Breast epithelium (tissue), 4 donors: ENCODE results near the gene CPNE4. TPM values are rescaled to one million over a fixed set of nuclear protein-coding genes. Genes with fewer than 3 reads are reported as not detected.

Source experiments
- DNase-seq, 2 donors: peaks; one replicate each; pipeline ENCODE4 v3.0.0-alpha.2; 2019; ENCODE audit warnings: low spot score in 2 of 2
- H3K27ac ChIP-seq, 2 donors: fragments of 200-600 bp; sonication (generic) in 1 of 2; one replicate each; pipeline ENCODE4 v1.5.1; 2016 to 2019; ENCODE audit warnings: mild to moderate bottlenecking in 1 of 2
- H3K27me3 ChIP-seq, 2 donors: fragments of 200-600 bp; sonication (generic) in 1 of 2; one replicate each; pipeline versions ENCODE4 v1.5.1 to v1.6.0; 2017 to 2019; ENCODE audit warnings: control low read depth in 1 of 2, mild to moderate bottlenecking in 1 of 2
- H3K36me3 ChIP-seq: fragments of 200-600 bp; one replicate; pipeline ENCODE4 v1.5.1; 2019
- H3K4me1 ChIP-seq, 2 donors: fragments of 200-600 bp; sonication (generic); one replicate each; pipeline ENCODE4 v1.5.1; 2016 to 2019; ENCODE audit warnings: control low read depth in 1 of 2
- H3K4me3 ChIP-seq, 3 donors: fragments of 200-600 bp; sonication (generic); 1 replicate in 2 of 3; 2 replicates in 1 of 3; pipeline ENCODE4 v1.5.1; 2016 to 2019; ENCODE audit warnings: mild to moderate bottlenecking in 3 of 3, moderate library complexity in 2 of 3
- H3K9me3 ChIP-seq, 2 donors: fragments of 200-600 bp; sonication (generic) in 1 of 2; one replicate each; pipeline ENCODE4 v1.5.1; 2016 to 2019; ENCODE audit warnings: control low read depth in 1 of 2
- CTCF ChIP-seq, 3 donors: fragments of 450-650 bp; IDR thresholded peaks; one replicate each; pipeline ENCODE4 v1.5.1; 2016 to 2017; ENCODE audit warnings: antibody characterized with exemption in 3 of 3, mild to moderate bottlenecking in 3 of 3, moderate library complexity in 3 of 3
- POLR2A ChIP-seq: fragments of 450-650 bp; IDR thresholded peaks from one replicate; pipeline ENCODE4 v1.6.1; 2016; ENCODE audit warnings: antibody characterized with exemption, mild to moderate bottlenecking, moderate library complexity
- POLR2AphosphoS5 ChIP-seq, 3 donors: sonication (generic); formaldehyde crosslinking; IDR thresholded peaks; one replicate each; pipeline ENCODE4 v1.6.1; 2017; ENCODE audit warnings: antibody characterized with exemption in 3 of 3
- intact Hi-C: fragments of 100-400 bp; cut with DNase I; formaldehyde crosslinking; loops from one replicate; pipeline ENCODE4 v1.15.1; 2023; ENCODE audit warnings: low total_unique reads
- total RNA-seq, 3 donors: library from RNA; depleted of rRNA; stranded (reverse); fragments of >200 nt; gene quantifications; one replicate each; pipeline ENCODE4 v1.1.0, GENCODE V29; 2016

Gene CPNE4
- total RNA-seq, 3 donors from 2014 or later: 0.16 TPM; not detected in 2

- intact Hi-C loops: no loop called here
- Histone ChIP-seq H3K4me1 (no peaks in the 10 kb centered on the region), H3K36me3 (no peaks in the 10 kb centered on the region), H3K27ac (no peak overlapping the region), H3K27me3 (no peaks in the 10 kb centered on the region), H3K4me3 (no peak overlapping the region), H3K9me3 (no peaks in the 10 kb centered on the region)
- DNase-seq: no peak
- TF ChIP-seq CTCF (IDR thresholded peaks at IDR 0.05) (no peak), POLR2A (no peak), POLR2AphosphoS5 (IDR thresholded peaks at IDR 0.05) (no peak)
Measured at GRCh38 chr3:131789188-131789587, 245.6 kb downstream of the CPNE4 start.

GRCh38 chr3:131786386-131786785 lies 248.4 kb downstream of the CPNE4 start:
- intact Hi-C loops: no loop called here

DNA sequence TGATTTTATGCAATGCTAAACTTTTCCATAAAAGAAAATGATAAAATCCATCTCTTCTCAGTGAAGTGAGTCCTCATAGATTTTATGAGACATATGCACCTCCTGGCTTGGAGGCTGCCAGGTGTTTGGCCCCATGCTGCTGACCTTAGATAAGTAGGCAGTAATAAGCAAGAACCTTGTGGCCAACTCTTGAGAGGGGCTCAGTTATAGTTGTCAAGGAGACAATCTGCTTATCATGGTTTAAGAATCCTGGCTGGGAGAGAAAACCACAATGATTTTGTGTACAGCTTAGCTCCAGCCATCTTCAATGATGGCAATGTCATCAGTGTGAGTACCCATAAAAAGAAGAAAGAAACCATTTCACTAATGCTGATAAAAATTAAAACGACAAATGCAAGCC lies 252.1 kb downstream of the CPNE4 start:
- Histone ChIP-seq H3K4me1 (no peaks in the 10 kb centered on the region), H3K27ac (no peak overlapping the region), H3K4me3 (no peak overlapping the region), H3K36me3 (no peaks in the 10 kb centered on the region), H3K27me3 (no peaks in the 10 kb centered on the region), H3K9me3 (no peaks in the 10 kb centered on the region)
- intact Hi-C loops: no loop called here
- no peak for DNase-seq
- no peak for TF ChIP-seq CTCF (IDR thresholded peaks at IDR 0.05)
- no peak for TF ChIP-seq POLR2A
- no peak for TF ChIP-seq POLR2AphosphoS5 (IDR thresholded peaks at IDR 0.05)

More at GRCh38 chr3:131786386-131786785, 248.4 kb downstream of the CPNE4 start:
- no peaks in the 10 kb centered on the region for H3K36me3 ChIP-seq
- no peak overlapping the region for H3K4me3 ChIP-seq
- no peaks in the 10 kb centered on the region for H3K4me1 ChIP-seq
- no peak for TF ChIP-seq POLR2A
- TF ChIP-seq CTCF (IDR thresholded peaks at IDR 0.05): no peak
- no peak for TF ChIP-seq POLR2AphosphoS5 (IDR thresholded peaks at IDR 0.05)
- DNase-seq: no peak
- no peaks in the 10 kb centered on the region for H3K27me3 ChIP-seq
- H3K9me3 ChIP-seq: no peaks in the 10 kb centered on the region
- H3K27ac ChIP-seq: no peak overlapping the region

- no peaks in the 10 kb centered on the region for H3K4me1 ChIP-seq
- H3K36me3 ChIP-seq: no peaks in the 10 kb centered on the region
- no peaks in the 10 kb centered on the region for H3K27me3 ChIP-seq
- H3K9me3 ChIP-seq: no peaks in the 10 kb centered on the region
- intact Hi-C loops: no loop called here
- TF ChIP-seq CTCF (IDR thresholded peaks at IDR 0.05) (no peak), POLR2AphosphoS5 (IDR thresholded peaks at IDR 0.05) (no peak), POLR2A (no peak)
- DNase-seq: no peak
- no peak overlapping the region for H3K4me3 ChIP-seq
- H3K27ac ChIP-seq: no peak overlapping the region
Measured at GRCh38 chr3:131778526-131778925, 256.3 kb downstream of the CPNE4 start.

- Histone ChIP-seq H3K27ac (no peak overlapping the region), H3K4me3 (no peak overlapping the region), H3K9me3 (no peaks in the 10 kb centered on the region), H3K27me3 (no peaks in the 10 kb centered on the region), H3K36me3 (no peaks in the 10 kb centered on the region), H3K4me1 (no peaks in the 10 kb centered on the region)
- DNase-seq: no peak
- TF ChIP-seq POLR2A (no peak), CTCF (IDR thresholded peaks at IDR 0.05) (no peak), POLR2AphosphoS5 (IDR thresholded peaks at IDR 0.05) (no peak)
- intact Hi-C loops: no loop called here
Measured at GRCh38 chr3:131775650-131776049, 259.2 kb downstream of the CPNE4 start.
